Duodenal mucosa (tissue), 2 donors: ENCODE data around the gene C3orf52.

Experiments used
- H3K27ac ChIP-seq: one replicate; pipeline ENCODE4 v1.7.0; 2013; ENCODE audit warnings: low read depth, low read length
- H3K27me3 ChIP-seq, 2 donors: one replicate each; pipeline ENCODE4 v1.7.0; 2013; ENCODE audit warnings: low read length in 2 of 2, control low read depth in 1 of 2; ENCODE audit not compliant: insufficient read depth in 2 of 2, control insufficient read depth in 1 of 2
- H3K36me3 ChIP-seq, 2 donors: one replicate each; pipeline ENCODE4 v1.7.0; 2013; ENCODE audit warnings: low read length in 2 of 2, control low read depth in 1 of 2; ENCODE audit not compliant: insufficient read depth in 2 of 2, control insufficient read depth in 1 of 2
- H3K4me1 ChIP-seq, 2 donors: one replicate each; pipeline ENCODE4 v1.7.0; 2013; ENCODE audit warnings: low read length in 2 of 2, control low read depth in 1 of 2; ENCODE audit not compliant: insufficient read depth in 2 of 2, control insufficient read depth in 1 of 2
- H3K4me3 ChIP-seq, 2 donors: one replicate each; pipeline ENCODE4 v1.7.0; 2013; ENCODE audit warnings: low read length in 2 of 2, low read depth in 1 of 2
- H3K9ac ChIP-seq, 2 donors: one replicate each; pipeline ENCODE4 v1.7.0; 2013; ENCODE audit warnings: low read length in 2 of 2, low read depth in 1 of 2
- H3K9me3 ChIP-seq, 2 donors: one replicate each; pipeline ENCODE4 v1.7.0; 2013; ENCODE audit warnings: low read length in 2 of 2, control low read depth in 1 of 2; ENCODE audit not compliant: control insufficient read depth in 1 of 2

Gene C3orf52

GRCh38 chr3:112117415-112117814, 31.2 kb downstream of the C3orf52 start:
- H3K9ac ChIP-seq = no peak overlapping the region
- H3K27me3 ChIP-seq = no peaks in the 10 kb centered on the region
- no peak overlapping the region for H3K27ac ChIP-seq
- no peaks in the 10 kb centered on the region for H3K9me3 ChIP-seq
- H3K36me3 ChIP-seq = peaks cover 2 to 5% of the 10 kb centered on the region in 2 donors
- peaks cover 2 to 6% of the 10 kb centered on the region in 2 donors for H3K4me1 ChIP-seq
- H3K4me3 ChIP-seq = no peak overlapping the region

- no peaks in the 10 kb centered on the region for H3K9me3 ChIP-seq
- peaks cover 2 to 6% of the 10 kb centered on the region in 2 donors for H3K4me1 ChIP-seq
- no peak overlapping the region for H3K9ac ChIP-seq
- H3K4me3 ChIP-seq = no peak overlapping the region
- peaks cover 2 to 5% of the 10 kb centered on the region in 2 donors for H3K36me3 ChIP-seq
- H3K27ac ChIP-seq = no peak overlapping the region
- no peaks in the 10 kb centered on the region for H3K27me3 ChIP-seq
These were observed 31.8 kb downstream of the C3orf52 start for GRCh38 chr3:112117841-112118571.

DNA sequence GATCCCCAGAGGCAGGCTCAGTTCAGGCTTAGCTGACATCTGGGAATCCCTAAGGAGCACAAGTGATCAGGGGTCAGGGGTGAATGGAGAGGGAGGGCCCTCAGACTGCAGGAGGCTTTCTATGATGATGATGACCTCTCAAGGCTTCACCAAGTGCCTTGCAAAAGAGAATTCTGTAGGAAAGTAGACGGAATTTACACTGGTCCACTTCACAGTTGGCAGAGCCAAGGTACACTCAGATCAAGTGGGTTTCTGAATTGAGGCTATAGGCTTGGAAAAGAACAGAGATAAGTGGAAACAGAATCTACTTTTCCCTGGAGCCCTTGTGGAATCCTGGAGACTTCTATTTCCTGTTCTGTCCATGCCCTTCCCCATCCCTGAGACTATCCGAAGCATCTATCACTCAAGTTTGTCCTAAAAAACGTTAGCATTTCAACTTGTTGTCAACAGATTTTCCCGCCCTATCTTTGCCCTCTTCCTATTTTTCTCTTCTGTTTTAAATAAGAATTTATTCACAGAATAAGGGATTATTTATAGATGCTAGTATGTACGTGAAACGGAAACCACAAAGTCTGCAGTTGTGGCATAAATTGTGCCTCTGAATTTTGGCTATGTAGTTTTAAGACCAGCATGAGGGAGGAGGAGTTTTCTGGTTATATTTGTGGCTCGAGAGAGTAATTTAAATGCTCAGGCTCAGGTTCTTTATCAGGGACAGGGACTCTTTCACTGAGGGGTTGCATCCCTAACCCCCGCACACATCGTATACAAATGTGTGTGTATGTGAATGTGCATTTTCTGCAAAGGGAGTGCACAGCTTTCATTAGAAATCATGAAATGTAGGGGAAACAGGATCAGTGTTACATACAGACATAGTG, 34.0 kb downstream of the C3orf52 start:
- H3K27ac ChIP-seq = no peak overlapping the region
- H3K36me3 ChIP-seq = peaks cover 0 to 5% of the 10 kb centered on the region in 2 donors
- no peak overlapping the region for H3K9ac ChIP-seq
- H3K4me3 ChIP-seq = no peak overlapping the region
- H3K4me1 ChIP-seq = peaks cover 2 to 6% of the 10 kb centered on the region in 2 donors
- no peaks in the 10 kb centered on the region for H3K9me3 ChIP-seq
- H3K27me3 ChIP-seq = no peaks in the 10 kb centered on the region

DNA sequence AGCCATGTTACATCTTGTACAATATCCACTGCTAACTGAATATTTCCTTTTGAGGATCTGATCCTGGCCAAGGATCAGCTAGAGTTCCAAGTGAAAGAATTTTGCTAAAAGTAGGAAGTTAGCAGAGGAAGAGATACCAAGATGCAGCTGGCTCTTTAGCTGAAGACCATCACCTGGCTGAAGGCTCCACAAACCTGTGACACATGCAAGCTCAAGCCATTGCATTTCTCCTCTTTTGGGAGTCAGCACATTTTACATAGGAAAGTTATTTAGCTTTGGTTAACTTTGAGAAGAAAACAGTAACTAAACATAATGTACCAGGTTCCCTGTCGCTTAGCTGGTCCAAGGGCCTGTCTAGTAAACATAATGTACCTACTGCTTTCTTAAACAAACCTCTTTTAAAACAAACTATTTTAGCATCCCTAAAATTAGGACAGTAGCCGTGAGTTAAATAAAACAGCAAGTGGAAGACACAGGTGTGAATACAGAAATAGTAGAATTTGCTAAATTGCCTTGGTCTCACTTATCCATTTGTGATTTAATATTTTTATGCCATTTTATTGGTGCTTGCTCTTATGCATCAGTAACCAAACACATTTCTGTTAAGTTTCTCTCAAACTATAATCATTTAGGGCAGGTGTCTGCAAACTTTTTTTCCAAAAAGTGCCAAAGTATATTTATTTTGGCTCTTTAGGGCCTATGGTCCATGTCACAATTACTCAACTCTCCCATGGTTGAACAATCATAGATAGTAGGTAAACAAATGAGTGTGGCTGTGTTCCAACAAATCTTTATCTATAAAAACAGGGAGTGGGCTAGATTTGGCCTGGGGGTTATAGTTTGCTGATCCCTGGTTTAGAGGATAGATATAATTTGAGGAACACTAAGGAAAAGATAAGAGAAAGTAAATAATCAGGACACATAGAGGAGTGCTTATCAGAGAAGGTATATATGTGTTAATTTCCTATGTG, 35.7 kb downstream of the C3orf52 start:
- H3K4me1 ChIP-seq = peaks cover 8 to 10% of the 10 kb centered on the region in 2 donors
- peaks cover 0 to 5% of the 10 kb centered on the region in 2 donors for H3K36me3 ChIP-seq
- no peak overlapping the region for H3K27ac ChIP-seq
- H3K9ac ChIP-seq = no peak overlapping the region
- no peak overlapping the region for H3K4me3 ChIP-seq
- H3K27me3 ChIP-seq = no peaks in the 10 kb centered on the region
- no peaks in the 10 kb centered on the region for H3K9me3 ChIP-seq

GRCh38 chr3:112122870-112123269, 36.7 kb downstream of the C3orf52 start:
- Histone ChIP-seq H3K36me3 (no peaks in the 10 kb centered on the region), H3K4me1 (peaks cover 9 to 12% of the 10 kb centered on the region in 2 donors), H3K27ac (no peak overlapping the region), H3K27me3 (no peaks in the 10 kb centered on the region), H3K4me3 (no peak overlapping the region), H3K9ac (no peak overlapping the region), H3K9me3 (no peaks in the 10 kb centered on the region)

DNA sequence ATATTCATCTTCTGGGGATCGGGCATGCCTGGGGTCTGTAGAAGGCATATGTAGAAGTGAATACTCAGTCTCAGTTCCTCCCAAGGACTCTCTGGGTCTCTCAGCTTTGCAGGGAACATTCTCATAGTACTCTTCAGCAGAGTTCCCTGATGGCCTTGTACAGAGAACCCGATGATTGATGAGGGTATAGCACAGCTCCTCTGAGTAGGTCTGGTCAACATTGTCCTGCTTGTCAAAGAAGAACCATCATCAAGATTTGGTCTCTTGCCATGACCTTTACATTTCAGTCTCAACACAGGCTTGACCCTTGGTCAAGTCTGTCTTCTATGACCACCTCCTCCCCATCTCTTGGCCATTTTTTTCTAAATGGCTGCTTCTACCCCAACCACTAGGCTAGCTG, 37.4 kb downstream of the C3orf52 start:
- peaks cover 9 to 18% of the 10 kb centered on the region in 2 donors for H3K4me1 ChIP-seq
- H3K4me3 ChIP-seq = no peak overlapping the region
- H3K9me3 ChIP-seq = no peaks in the 10 kb centered on the region
- no peak overlapping the region for H3K9ac ChIP-seq
- H3K36me3 ChIP-seq = no peaks in the 10 kb centered on the region
- H3K27ac ChIP-seq = no peak overlapping the region
- no peaks in the 10 kb centered on the region for H3K27me3 ChIP-seq

DNA sequence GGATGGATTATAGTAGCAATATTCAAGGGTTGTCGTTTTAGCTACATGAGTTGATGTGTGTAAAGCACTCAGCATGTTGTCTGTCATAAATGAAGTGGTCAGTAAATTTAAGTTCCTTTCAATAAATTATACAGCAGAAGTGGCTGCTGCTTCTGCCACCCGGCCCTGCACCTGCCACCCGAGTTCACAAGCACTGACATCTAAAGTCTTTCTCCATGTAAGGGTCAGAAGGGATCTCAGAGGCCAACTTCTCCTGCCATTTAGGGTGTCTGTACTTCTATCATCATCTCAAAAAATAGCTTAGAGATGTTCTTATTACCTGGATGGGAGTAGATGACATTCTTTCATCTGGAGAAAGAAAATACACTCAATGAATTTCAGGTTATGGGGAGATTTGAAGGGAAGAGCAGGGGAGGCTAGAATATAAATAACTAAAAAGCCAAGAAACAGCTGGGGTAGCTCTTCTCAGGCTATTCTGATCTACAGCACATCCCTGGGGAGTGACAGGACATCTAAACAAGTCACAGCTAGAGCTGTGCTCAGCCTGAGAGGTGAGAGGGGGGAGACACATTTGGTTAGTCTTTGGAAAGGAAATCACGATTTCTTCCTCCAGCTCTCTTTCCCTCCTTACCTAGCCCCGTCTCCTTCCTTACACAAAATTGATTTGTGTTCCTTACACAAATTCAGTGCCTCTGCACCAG, 38.9 kb downstream of the C3orf52 start:
- Histone ChIP-seq H3K27me3 (no peaks in the 10 kb centered on the region), H3K4me3 (no peak overlapping the region), H3K9me3 (no peaks in the 10 kb centered on the region), H3K9ac (no peak overlapping the region), H3K4me1 (peaks cover 9 to 14% of the 10 kb centered on the region in 2 donors), H3K36me3 (no peaks in the 10 kb centered on the region), H3K27ac (no peak overlapping the region)

GRCh38 chr3:112126511-112126911, 40.3 kb downstream of the C3orf52 start:
- Histone ChIP-seq H3K27me3 (no peaks in the 10 kb centered on the region), H3K4me1 (peaks cover 9 to 12% of the 10 kb centered on the region in 2 donors), H3K9ac (no peak overlapping the region), H3K27ac (no peak overlapping the region), H3K9me3 (no peaks in the 10 kb centered on the region), H3K4me3 (no peak overlapping the region), H3K36me3 (no peaks in the 10 kb centered on the region)
